ENCODE measurements around the gene ADCY1.

The ADCY1 gene

GRCh38 chr7:45622058-45622457 lies 47.9 kb downstream of the ADCY1 start:
- DNase-seq = no peak
- peaks cover 11% of the 10 kb centered on the region for H3K36me3 Mint-ChIP-seq (ENCODE audit: low read depth)
- H3K27ac Mint-ChIP-seq = no peak overlapping the region
- peaks cover 30% of the 10 kb centered on the region for H3K9me3 Mint-ChIP-seq
- no peak overlapping the region for H3K4me3 Mint-ChIP-seq
- H3K27me3 Mint-ChIP-seq (ENCODE audit: low read depth, poor library complexity) = peaks cover 4% of the 10 kb centered on the region
- no peak for TF ChIP-seq CTCF (IDR thresholded peaks at IDR 0.05)
- no peaks in the 10 kb centered on the region for H3K4me1 Mint-ChIP-seq

- no peak for TF ChIP-seq CTCF (IDR thresholded peaks at IDR 0.05)
- Mint-ChIP-seq H3K27me3 (ENCODE audit: low read depth, poor library complexity) (peaks cover 4% of the 10 kb centered on the region), H3K4me1 (no peaks in the 10 kb centered on the region), H3K27ac (no peak overlapping the region), H3K9me3 (peaks cover 20% of the 10 kb centered on the region), H3K4me3 (no peak overlapping the region), H3K36me3 (ENCODE audit: low read depth) (peaks cover 11% of the 10 kb centered on the region)
- DNase-seq = no peak
These were observed 49.0 kb downstream of the ADCY1 start for GRCh38 chr7:45623157-45623556.

GRCh38 chr7:45623740-45624391 lies 49.7 kb downstream of the ADCY1 start:
- no peak for TF ChIP-seq CTCF (IDR thresholded peaks at IDR 0.05)
- peaks cover 4% of the 10 kb centered on the region for H3K27me3 Mint-ChIP-seq (ENCODE audit: low read depth, poor library complexity)

GRCh38 chr7:45624392-45624760 lies 50.2 kb downstream of the ADCY1 start:
- H3K4me3 Mint-ChIP-seq = no peak overlapping the region
- DNase-seq = no peak
- H3K36me3 Mint-ChIP-seq (ENCODE audit: low read depth) = peaks cover 11% of the 10 kb centered on the region
- no peaks in the 10 kb centered on the region for H3K4me1 Mint-ChIP-seq
- H3K27me3 Mint-ChIP-seq (ENCODE audit: low read depth, poor library complexity) = peaks cover 4% of the 10 kb centered on the region
- peaks cover 9% of the 10 kb centered on the region for H3K9me3 Mint-ChIP-seq
- no peak overlapping the region for H3K27ac Mint-ChIP-seq
- TF ChIP-seq CTCF (IDR thresholded peaks at IDR 0.05) = no peak

More at GRCh38 chr7:45623740-45624391, 49.7 kb downstream of the ADCY1 start:
- no peaks in the 10 kb centered on the region for H3K4me1 Mint-ChIP-seq
- no peak for DNase-seq
- H3K9me3 Mint-ChIP-seq = peaks cover 13% of the 10 kb centered on the region
- H3K36me3 Mint-ChIP-seq (ENCODE audit: low read depth) = peaks cover 11% of the 10 kb centered on the region
- no peak overlapping the region for H3K4me3 Mint-ChIP-seq
- peak overlapping the region; percentile 66 for H3K27ac Mint-ChIP-seq

- peaks cover 13% of the 10 kb centered on the region for H3K36me3 Mint-ChIP-seq (ENCODE audit: low read depth)
- H3K4me1 Mint-ChIP-seq = no peaks in the 10 kb centered on the region
- peaks cover 8% of the 10 kb centered on the region for H3K9me3 Mint-ChIP-seq
- DNase-seq = no peak
- no peak for TF ChIP-seq CTCF (IDR thresholded peaks at IDR 0.05)
- H3K27ac Mint-ChIP-seq = peak overlapping the region; percentile 6
- H3K27me3 Mint-ChIP-seq (ENCODE audit: low read depth, poor library complexity) = peaks cover 4% of the 10 kb centered on the region
- H3K4me3 Mint-ChIP-seq = no peak overlapping the region
These were observed 50.9 kb downstream of the ADCY1 start for GRCh38 chr7:45625067-45625466.
